IPS DF 4.7 (cell line): ENCODE results near the gene PSMG1.
"Not testable (repeated sequence)": the region's sequence is repeated elsewhere in the genome, so short reads cannot be mapped to it uniquely, and the experiment has no call there.

Experiments
- DNase-seq: peaks from one replicate; pipeline ENCODE4 v3.0.0-alpha.2; 2013; ENCODE audit warnings: low spot score; ENCODE audit errors: extremely low read depth

The PSMG1 gene, protein sequence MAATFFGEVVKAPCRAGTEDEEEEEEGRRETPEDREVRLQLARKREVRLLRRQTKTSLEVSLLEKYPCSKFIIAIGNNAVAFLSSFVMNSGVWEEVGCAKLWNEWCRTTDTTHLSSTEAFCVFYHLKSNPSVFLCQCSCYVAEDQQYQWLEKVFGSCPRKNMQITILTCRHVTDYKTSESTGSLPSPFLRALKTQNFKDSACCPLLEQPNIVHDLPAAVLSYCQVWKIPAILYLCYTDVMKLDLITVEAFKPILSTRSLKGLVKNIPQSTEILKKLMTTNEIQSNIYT

GRCh38 chr21:39183272-39184049, at the start of gene PSMG1:
Gene PSMG1, minus strand, starts transcription at chr21:39183451. Its CDS starts 66 bp downstream, at chr21:39183385.
- DNase-seq = peak; percentile 69

DNA sequence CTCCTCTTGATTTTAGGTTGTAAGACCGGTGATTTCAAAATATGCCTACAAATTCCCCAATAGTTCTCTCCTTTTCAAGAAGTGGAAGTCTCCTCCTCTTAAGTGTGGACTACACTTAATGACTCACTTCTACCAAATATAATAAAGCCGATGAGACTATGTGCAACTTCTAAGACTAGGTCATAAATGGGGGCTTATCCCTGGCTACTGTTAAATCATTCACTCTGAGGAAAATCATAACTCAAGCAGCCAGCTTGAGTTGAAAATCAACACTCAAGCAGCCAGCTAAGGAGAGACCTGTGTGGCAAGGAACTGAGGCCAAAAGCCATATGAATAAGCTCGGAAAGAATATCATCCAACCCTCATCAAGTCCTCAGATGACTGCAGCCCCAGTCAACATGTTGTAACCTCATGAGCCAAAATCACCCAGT, 49.6 kb upstream of the PSMG1 start:
- no peak for DNase-seq

DNA sequence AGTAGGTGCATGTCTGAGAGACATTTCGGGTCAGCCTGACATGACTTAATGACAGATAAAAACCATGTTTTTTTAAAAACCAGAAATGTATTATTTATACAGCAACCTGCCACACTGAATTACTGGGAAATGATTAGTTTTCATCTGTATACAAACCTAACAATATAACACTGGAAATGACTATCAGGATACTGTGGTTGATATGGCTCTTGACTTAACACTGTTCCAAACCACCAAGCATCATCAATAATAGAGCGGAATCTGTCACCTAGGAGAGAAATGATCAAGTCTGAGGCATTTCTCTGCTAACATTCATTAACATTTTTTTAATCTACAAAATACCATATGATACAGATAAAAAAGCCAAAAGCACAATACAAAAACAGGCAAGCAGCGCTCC, 41.7 kb upstream of the PSMG1 start:
- DNase-seq = no peak

- no peak for DNase-seq
Observed at GRCh38 chr21:39221997-39222486, 38.8 kb upstream of the PSMG1 start.

- no peak for DNase-seq
Observed at GRCh38 chr21:39221282-39221996, 38.2 kb upstream of the PSMG1 start.

GRCh38 chr21:39220875-39221274, 37.6 kb upstream of the PSMG1 start:
- DNase-seq = not testable (repeated sequence)

- DNase-seq = no peak
Observed at GRCh38 chr21:39220150-39220549, 36.9 kb upstream of the PSMG1 start.

DNA sequence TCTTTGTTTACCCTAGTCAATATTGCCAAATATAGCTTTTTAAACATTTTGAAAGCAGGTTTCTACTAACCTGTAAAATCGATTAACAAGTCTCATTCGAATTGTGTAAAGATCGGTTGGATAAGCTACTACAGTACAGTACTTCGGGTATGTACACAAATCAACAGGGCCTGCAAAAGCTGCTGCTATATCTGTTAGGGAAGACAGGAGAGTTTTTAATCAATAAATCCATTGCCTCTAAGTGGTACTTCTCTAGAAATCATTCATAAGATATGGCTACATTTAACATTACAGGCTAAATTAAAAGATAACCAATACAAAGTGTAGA, 34.8 kb upstream of the PSMG1 start:
- no peak for DNase-seq

DNA sequence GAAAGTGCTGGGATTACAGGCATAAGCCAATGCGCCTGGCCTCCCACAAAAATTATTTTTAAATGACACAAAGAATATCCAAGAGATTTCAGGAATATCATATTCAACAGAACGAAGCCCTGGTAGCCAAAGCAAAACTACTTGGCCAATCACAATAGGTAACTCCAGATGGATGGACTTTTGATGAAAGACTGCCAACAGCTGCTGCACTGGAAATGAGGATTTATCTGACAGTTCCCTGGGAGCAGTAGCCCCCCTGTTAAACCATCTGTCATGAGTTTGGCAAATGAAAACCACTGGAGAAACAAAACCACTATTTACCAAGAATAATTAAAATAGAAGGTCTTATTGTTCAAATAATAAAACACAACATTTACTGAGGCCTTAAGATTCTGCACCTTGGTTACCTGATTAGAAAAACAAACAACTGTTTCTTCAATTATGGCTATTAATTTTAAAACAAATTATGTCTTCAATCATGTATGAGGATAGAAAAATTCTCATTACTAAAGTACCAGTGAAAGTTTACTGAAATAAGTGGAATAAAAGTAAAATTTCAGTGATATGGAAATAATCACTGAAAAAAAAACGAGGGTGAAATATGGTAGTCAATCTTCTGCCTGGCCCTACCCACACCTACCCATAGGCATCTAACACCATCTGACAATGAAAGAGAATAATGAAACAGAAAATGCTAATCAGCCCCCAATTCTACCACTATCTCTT, 34.3 kb upstream of the PSMG1 start:
- DNase-seq = no peak

GRCh38 chr21:39216290-39216689, 33.0 kb upstream of the PSMG1 start:
- no peak for DNase-seq

GRCh38 chr21:39215078-39215477, 31.8 kb upstream of the PSMG1 start:
- DNase-seq = no peak

GRCh38 chr21:39209334-39209688, 26.1 kb upstream of the PSMG1 start:
- no peak for DNase-seq

DNA sequence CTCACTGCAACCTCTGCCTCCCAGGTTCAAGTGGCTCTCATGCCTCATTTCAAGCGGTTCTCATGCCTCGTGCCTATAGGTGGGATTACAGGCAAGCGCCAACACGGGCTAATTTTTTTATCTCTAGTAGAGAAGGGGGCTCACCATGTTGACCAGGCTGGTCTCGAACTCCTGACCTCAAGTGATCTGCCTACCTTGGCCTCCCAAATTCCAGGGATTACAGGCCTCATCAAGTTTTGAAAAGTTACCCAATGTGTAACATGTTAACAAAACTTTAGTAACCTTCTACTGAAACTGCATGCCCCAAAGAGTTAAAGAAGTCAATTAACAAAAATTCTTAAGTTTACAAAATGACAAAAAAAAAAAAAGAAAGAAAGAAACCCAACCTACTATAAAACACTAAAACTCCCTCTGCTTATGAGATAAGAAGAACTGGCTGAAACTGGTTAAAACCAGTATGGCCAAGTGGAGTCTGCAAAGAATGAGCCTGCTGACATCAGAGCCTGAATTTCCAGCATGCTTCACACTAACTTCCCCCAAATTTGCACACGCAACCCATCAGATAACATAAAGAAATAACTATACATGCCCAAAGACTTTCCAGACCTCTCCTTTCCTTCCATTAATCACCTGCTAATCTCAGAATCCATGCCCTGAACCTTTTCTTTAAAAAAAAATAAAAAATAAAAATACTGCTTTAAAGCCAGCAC, 25.5 kb upstream of the PSMG1 start:
- DNase-seq = no peak

DNA sequence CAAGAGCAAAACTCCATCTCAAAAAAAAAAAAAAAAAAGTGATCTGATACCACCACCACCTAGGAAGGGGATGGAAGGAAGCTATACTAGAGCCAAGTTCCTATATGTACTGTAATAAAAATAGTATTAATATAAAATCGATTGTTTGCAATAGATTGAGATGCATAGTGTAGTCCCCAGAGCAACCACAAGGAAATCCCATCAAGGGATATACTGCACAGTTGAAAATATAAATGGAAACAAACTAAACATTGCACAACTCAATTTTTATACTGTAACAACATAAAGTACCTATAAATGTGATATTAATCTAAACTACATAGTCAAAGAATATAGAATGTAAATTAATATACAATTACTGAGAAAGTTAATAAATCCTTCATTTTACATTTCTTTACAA, 20.9 kb upstream of the PSMG1 start:
- no peak for DNase-seq

DNA sequence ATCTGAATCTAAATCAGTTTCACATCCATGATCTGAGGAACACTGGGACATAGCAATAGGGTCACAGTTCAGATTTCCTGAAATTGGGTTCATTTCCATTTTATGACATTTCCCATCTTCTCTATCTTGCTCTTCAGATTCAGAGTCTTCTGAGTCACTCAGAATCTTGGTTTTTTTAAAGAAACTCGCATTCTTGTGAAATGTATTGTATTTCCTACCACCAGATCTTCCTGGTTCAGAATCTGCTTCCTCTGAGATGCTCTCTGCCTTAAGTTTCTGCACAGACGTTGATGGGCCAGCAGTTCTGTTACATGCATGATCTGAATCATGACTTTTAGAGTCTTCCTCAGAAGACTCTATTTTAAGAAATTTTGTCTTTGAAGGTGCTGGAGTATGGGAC, 15.5 kb upstream of the PSMG1 start:
- no peak for DNase-seq

DNA sequence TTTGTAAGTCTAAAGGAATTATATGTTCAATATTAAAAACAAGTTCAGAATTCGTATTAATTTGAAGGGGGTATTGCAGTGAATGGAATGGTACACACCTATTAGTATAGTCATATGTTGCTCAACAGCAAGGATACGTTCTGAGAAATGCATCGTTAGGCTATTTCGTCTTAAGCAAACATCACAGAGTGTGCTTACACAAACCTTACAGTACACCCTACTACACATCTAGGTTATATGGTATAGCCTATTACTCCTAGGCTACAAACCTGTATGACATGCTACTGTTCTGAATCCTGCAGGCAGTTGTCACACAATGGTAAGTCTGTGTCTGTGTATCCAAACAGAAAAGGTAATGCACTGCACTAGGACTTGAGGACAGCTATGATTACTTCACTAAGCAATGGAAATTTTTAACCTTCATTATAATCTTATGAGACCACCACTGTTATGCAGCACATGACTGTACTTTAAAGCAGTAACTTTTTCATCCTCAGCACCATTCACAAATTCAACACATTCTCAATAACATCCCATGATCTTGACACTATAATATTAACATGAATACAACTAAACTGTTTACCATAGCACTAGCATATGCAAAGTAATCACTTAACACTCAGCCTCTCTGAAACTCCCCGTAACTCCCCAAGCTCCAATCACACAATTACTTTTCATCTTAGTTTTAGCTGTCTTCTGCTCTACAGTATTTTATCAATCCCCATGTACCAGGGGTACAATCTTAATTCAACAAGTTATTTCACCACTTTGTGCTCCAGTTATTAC, 14.4 kb upstream of the PSMG1 start:
- DNase-seq = no peak

GRCh38 chr21:39196838-39197237, 13.6 kb upstream of the PSMG1 start:
- DNase-seq = no peak

- no peak for DNase-seq
Observed at GRCh38 chr21:39196310-39196709, 13.1 kb upstream of the PSMG1 start.

GRCh38 chr21:39193380-39193779, 10.1 kb upstream of the PSMG1 start:
- no peak for DNase-seq
